Neural cell (in vitro differentiated cells): ENCODE results near the gene SLC30A7.

ENCODE experiments used
- EP300 ChIP-seq: fragments of 450-650 bp; conservative IDR thresholded peaks from 2 replicates; pipeline ENCODE4 v1.6.1; 2014; ENCODE audit warnings: antibody characterized with exemption, mild to moderate bottlenecking, moderate library complexity; ENCODE audit not compliant: poor library complexity, severe bottlenecking
- EZH2 ChIP-seq: fragments of 200-600, 300-800 bp; shearing (Covaris generic), sonication (generic); IDR thresholded peaks from 2 replicates; pipeline ENCODE4 v1.6.1; 2014; ENCODE audit warnings: antibody characterized with exemption, low read length, borderline replicate concordance, mild to moderate bottlenecking; ENCODE audit not compliant: insufficient read depth, poor library complexity, severe bottlenecking
- POLR2AphosphoS5 ChIP-seq: IDR thresholded peaks from 2 replicates; pipeline ENCODE4 v1.6.1; 2012
- RAD21 ChIP-seq: fragments of 450-650 bp; conservative IDR thresholded peaks from 2 replicates; pipeline ENCODE4 v1.6.1; 2014; ENCODE audit warnings: antibody characterized with exemption, mild to moderate bottlenecking, moderate library complexity
- TAF1 ChIP-seq: IDR thresholded peaks from 2 replicates; pipeline ENCODE4 v1.6.1; 2012; ENCODE audit warnings: low read depth
- TF ChIP-seq, protein P1 (sequence below): fragments of 450-650 bp; IDR thresholded peaks from 2 replicates; pipeline ENCODE4 v1.5.1; 2014; ENCODE audit warnings: antibody characterized with exemption, mild to moderate bottlenecking, moderate library complexity; ENCODE audit not compliant: poor library complexity, severe bottlenecking
- TF ChIP-seq, protein P2 (sequence below): IDR thresholded peaks from 2 replicates; pipeline ENCODE4 v1.6.1; 2012; ENCODE audit warnings: borderline replicate concordance

DNA sequence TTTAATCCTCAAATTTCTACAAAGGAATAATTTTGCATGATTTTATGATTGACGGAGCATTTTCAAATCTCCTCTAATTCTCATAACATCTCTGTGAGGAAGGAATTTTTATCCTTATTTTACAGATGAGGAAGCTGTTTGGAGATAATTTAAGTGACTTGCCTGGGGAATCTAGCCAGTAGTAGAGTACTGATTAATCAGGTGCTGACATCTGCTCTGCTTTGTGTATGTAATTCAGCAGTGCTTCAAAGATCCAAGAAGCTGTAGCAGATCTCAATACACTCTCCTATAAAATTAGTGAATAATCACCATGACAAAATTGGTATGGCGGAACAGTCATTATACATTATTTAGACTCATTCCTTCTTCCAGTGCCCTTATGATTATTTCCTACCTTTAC lies 83.7 kb downstream of the SLC30A7 start:
- TF ChIP-seq RAD21: no peak
- TF ChIP-seq, protein P1, sequence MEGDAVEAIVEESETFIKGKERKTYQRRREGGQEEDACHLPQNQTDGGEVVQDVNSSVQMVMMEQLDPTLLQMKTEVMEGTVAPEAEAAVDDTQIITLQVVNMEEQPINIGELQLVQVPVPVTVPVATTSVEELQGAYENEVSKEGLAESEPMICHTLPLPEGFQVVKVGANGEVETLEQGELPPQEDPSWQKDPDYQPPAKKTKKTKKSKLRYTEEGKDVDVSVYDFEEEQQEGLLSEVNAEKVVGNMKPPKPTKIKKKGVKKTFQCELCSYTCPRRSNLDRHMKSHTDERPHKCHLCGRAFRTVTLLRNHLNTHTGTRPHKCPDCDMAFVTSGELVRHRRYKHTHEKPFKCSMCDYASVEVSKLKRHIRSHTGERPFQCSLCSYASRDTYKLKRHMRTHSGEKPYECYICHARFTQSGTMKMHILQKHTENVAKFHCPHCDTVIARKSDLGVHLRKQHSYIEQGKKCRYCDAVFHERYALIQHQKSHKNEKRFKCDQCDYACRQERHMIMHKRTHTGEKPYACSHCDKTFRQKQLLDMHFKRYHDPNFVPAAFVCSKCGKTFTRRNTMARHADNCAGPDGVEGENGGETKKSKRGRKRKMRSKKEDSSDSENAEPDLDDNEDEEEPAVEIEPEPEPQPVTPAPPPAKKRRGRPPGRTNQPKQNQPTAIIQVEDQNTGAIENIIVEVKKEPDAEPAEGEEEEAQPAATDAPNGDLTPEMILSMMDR: no peak
- TF ChIP-seq EZH2: no peak
- TF ChIP-seq, protein P2, sequence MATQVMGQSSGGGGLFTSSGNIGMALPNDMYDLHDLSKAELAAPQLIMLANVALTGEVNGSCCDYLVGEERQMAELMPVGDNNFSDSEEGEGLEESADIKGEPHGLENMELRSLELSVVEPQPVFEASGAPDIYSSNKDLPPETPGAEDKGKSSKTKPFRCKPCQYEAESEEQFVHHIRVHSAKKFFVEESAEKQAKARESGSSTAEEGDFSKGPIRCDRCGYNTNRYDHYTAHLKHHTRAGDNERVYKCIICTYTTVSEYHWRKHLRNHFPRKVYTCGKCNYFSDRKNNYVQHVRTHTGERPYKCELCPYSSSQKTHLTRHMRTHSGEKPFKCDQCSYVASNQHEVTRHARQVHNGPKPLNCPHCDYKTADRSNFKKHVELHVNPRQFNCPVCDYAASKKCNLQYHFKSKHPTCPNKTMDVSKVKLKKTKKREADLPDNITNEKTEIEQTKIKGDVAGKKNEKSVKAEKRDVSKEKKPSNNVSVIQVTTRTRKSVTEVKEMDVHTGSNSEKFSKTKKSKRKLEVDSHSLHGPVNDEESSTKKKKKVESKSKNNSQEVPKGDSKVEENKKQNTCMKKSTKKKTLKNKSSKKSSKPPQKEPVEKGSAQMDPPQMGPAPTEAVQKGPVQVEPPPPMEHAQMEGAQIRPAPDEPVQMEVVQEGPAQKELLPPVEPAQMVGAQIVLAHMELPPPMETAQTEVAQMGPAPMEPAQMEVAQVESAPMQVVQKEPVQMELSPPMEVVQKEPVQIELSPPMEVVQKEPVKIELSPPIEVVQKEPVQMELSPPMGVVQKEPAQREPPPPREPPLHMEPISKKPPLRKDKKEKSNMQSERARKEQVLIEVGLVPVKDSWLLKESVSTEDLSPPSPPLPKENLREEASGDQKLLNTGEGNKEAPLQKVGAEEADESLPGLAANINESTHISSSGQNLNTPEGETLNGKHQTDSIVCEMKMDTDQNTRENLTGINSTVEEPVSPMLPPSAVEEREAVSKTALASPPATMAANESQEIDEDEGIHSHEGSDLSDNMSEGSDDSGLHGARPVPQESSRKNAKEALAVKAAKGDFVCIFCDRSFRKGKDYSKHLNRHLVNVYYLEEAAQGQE: no peak
- TF ChIP-seq POLR2AphosphoS5: no peak
- no peak for TF ChIP-seq EP300
- TF ChIP-seq TAF1: no peak
